ENCODE results near the gene MLLT6.

- no peak for TF ChIP-seq CTCF (conservative IDR thresholded peaks at IDR 0.05; ENCODE audit: low read depth, low read length)
- no peak for TF ChIP-seq RFX5 (IDR thresholded peaks at IDR 0.05; ENCODE audit: low read depth, low read length)
- TF ChIP-seq, protein P1, sequence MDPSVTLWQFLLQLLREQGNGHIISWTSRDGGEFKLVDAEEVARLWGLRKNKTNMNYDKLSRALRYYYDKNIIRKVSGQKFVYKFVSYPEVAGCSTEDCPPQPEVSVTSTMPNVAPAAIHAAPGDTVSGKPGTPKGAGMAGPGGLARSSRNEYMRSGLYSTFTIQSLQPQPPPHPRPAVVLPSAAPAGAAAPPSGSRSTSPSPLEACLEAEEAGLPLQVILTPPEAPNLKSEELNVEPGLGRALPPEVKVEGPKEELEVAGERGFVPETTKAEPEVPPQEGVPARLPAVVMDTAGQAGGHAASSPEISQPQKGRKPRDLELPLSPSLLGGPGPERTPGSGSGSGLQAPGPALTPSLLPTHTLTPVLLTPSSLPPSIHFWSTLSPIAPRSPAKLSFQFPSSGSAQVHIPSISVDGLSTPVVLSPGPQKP (IDR thresholded peaks at IDR 0.05; ENCODE audit: borderline replicate concordance, low read depth, low read length), result no peak
- TF ChIP-seq POLR2A (IDR thresholded peaks at IDR 0.05; ENCODE audit: low read depth, low read length), result no peak
- TF ChIP-seq RCOR1 (IDR thresholded peaks at IDR 0.05; ENCODE audit: insufficient replicate concordance, low read length), result no peak
- peak; percentile 27; the same call in 1 of the 2 replicates for TF ChIP-seq CEBPB (IDR thresholded peaks at IDR 0.05; ENCODE audit: low read depth, low read length)
- no peak for TF ChIP-seq MAZ (IDR thresholded peaks at IDR 0.05; ENCODE audit: borderline replicate concordance, low read depth, low read length)
- TF ChIP-seq BHLHE40 (IDR thresholded peaks at IDR 0.05; ENCODE audit: low read depth, low read length), result no peak
- TF ChIP-seq CHD1 (IDR thresholded peaks at IDR 0.05; ENCODE audit: low read depth, low read length), result no peak
- TF ChIP-seq, protein P2, sequence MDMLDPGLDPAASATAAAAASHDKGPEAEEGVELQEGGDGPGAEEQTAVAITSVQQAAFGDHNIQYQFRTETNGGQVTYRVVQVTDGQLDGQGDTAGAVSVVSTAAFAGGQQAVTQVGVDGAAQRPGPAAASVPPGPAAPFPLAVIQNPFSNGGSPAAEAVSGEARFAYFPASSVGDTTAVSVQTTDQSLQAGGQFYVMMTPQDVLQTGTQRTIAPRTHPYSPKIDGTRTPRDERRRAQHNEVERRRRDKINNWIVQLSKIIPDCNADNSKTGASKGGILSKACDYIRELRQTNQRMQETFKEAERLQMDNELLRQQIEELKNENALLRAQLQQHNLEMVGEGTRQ (IDR thresholded peaks at IDR 0.05; ENCODE audit: low read depth, low read length), result no peak
- TF ChIP-seq MAFK (IDR thresholded peaks at IDR 0.05; ENCODE audit: low read depth, low read length), result no peak
Measured at GRCh38 chr17:38742411-38743308, 37.6 kb downstream of the MLLT6 start.
